GM12878 (cell line): Measurements from ENCODE around the gene SP100. TPM values are rescaled to one million over a fixed set of nuclear protein-coding genes. Genes with fewer than 3 reads are reported as not detected.
A peak's percentile ranks its signal among the peaks of the same experiment; 100 is the strongest.

Source experiments
- ATAC-seq: fragments of 200-7000 bp; cut with Tn5 transposase; 3 replicates; pipeline ENCODE4 v1.9.1; 2020; ENCODE audit warnings: mild to moderate bottlenecking, moderate library complexity
- BruUV-seq: library from RNA; stranded (reverse); fragments of 400-500 nt; replicated peaks from 2 replicates; lab custom pipeline; 2021; lab: Mats Ljungman, UMichigan
- CTCF ChIA-PET: fragments of 300-600 bp; sonication (Branson Sonifier 250); formaldehyde crosslinking; extraction: SDS; loops from one replicate; lab custom pipeline; 2021; ENCODE audit warnings: inconsistent platforms; lab: Yijun Ruan, JAX
- POLR2A ChIA-PET: fragments of 350-600 bp; formaldehyde crosslinking; extraction: SDS; loops from one replicate; lab custom pipeline; 2021; ENCODE audit warnings: inconsistent platforms; lab: Charles Lee
- RAD21 ChIA-PET: fragments of 300-600 bp; sonication (Branson Sonifier 250); formaldehyde crosslinking; loops from one replicate; lab custom pipeline; 2023; ENCODE audit warnings: antibody characterized with exemption; ENCODE audit not compliant: unreplicated experiment; lab: Charles Lee
- SMC1A ChIA-PET: fragments of 300-600 bp; sonication (Branson Sonifier 250); formaldehyde crosslinking; loops from one replicate; lab custom pipeline; 2023; ENCODE audit not compliant: unreplicated experiment, uncharacterized antibody; lab: Charles Lee
- DNase-seq: peaks from one replicate; pipeline ENCODE4 v3.0.0-alpha.2; 2011; ENCODE audit warnings: low read depth, low spot score
- FAIRE-seq: peaks from 3 replicates; lab custom pipeline; 2011; peaks lifted over from hg19 to GRCh38; lab: Jason Lieb, UNC
- H2AFZ ChIP-seq: 2 replicates; pipeline ENCODE4 v1.6.0; 2011; ENCODE audit warnings: low read depth, low read length, control low read depth; ENCODE audit not compliant: control insufficient read depth
- H3K27ac ChIP-seq: 2 replicates; pipeline ENCODE4 v1.5.1; 2011; ENCODE audit warnings: control low read depth; ENCODE audit not compliant: control insufficient read depth, insufficient read depth
- H3K27me3 ChIP-seq, 2 experiments: replicated peaks in 1 of 2; 2 replicates each; pipeline versions ENCODE4 v1.6.0 to v1.6.1; 2011; ENCODE audit warnings: low read length in 1 of 2; ENCODE audit not compliant: control insufficient read depth in 2 of 2, insufficient read depth in 2 of 2
- H3K36me3 ChIP-seq, 2 experiments: 2 replicates each; pipeline ENCODE4 v1.5.1; 2011; ENCODE audit warnings: low read length in 1 of 2; ENCODE audit not compliant: control insufficient read depth in 2 of 2, insufficient read depth in 2 of 2
- H3K4me1 ChIP-seq: 2 replicates; pipeline ENCODE4 v1.6.1; 2011; ENCODE audit warnings: mild to moderate bottlenecking, low read length, moderate library complexity, mixed read lengths; ENCODE audit not compliant: control insufficient read depth, insufficient read depth
- H3K4me2 ChIP-seq: 2 replicates; pipeline ENCODE4 v1.6.0; 2011; ENCODE audit warnings: control low read depth; ENCODE audit not compliant: control insufficient read depth, insufficient read depth
- H3K4me3 ChIP-seq: fragments of 200-600 bp; sonication (generic); 2 replicates; pipeline ENCODE4 v1.5.1; 2016
- H3K79me2 ChIP-seq: 2 replicates; pipeline ENCODE4 v1.6.0; 2011; ENCODE audit warnings: low read length; ENCODE audit not compliant: control insufficient read depth, insufficient read depth
- H3K9ac ChIP-seq: 2 replicates; pipeline ENCODE4 v1.8.0; 2011; ENCODE audit warnings: low read length, control low read depth, mixed read lengths; ENCODE audit not compliant: control insufficient read depth, insufficient read depth
- H3K9me3 ChIP-seq: replicated peaks from 3 replicates; pipeline ENCODE4 v1.5.1; 2011; ENCODE audit warnings: mild to moderate bottlenecking, low read length; ENCODE audit not compliant: control insufficient read depth, insufficient read depth
- H4K20me1 ChIP-seq: 2 replicates; pipeline ENCODE4 v1.6.0; 2011; ENCODE audit not compliant: control insufficient read depth, insufficient read depth
- POLR2AphosphoS2 ChIP-seq: IDR thresholded peaks from 2 replicates; pipeline ENCODE4 v1.6.1; 2011; ENCODE audit warnings: low read depth, mild to moderate bottlenecking, low read length, improper control_type of control experiment, moderate library complexity
- SIN3A ChIP-seq: IDR thresholded peaks from 2 replicates; pipeline ENCODE4 v1.6.1; 2012; ENCODE audit warnings: low read depth, low read length, improper control_type of control experiment
- ZNF207 ChIP-seq: fragments of 450-650 bp; IDR thresholded peaks from 2 replicates; pipeline ENCODE4 v1.6.1; 2014; ENCODE audit warnings: antibody characterized with exemption, mild to moderate bottlenecking, borderline replicate concordance
- ZNF384 ChIP-seq: IDR thresholded peaks from 2 replicates; pipeline ENCODE4 v1.6.1; 2012; ENCODE audit warnings: low read depth, mild to moderate bottlenecking, low read length, improper control_type of control experiment, borderline replicate concordance
- WGBS: methylation state at CpG from one replicate; pipeline ENCODE4 v1.1.6; 2016; ENCODE audit warnings: low lambda C conversion rate; ENCODE audit not compliant: insufficient replicate concordance, insufficient coverage; ENCODE audit errors: missing lambda C conversion rate; 5-methylcytosine and 5-hydroxymethylcytosine counted together
- in situ Hi-C: fragments of 300-500 bp; cut with MboI; formaldehyde crosslinking; loops from 9 replicates; pipeline ENCODE4 v1.14.3; 2018; ENCODE audit warnings: mixed read lengths
- intact Hi-C: fragments of 100-400 bp; cut with micrococcal nuclease; formaldehyde crosslinking; loops from one replicate; pipeline ENCODE4 v1.14.2; 2022; ENCODE audit not compliant: unreplicated experiment
- polyA plus RNA-seq, 11 experiments: library from polyadenylated mRNA; depleted of rRNA in 4 of 11; unstranded in 6 of 11; stranded (reverse) in 5 of 11; fragments of >200 nt; fragmentation: Nextera tagmentation in 4 of 11; fragmentation: Illumina TruSeq in 1 of 11; extraction: Ambion mirVana in 4 of 11; extraction: Trizol in 1 of 11; gene quantifications; 1 replicate in 1 of 11; 2 replicates in 10 of 11; pipeline versions ENCODE4 v1.2.1 to v1.2.3, GENCODE V29; 2011 to 2016; ENCODE audit warnings: inconsistent platforms in 2 of 11, missing spikeins in 2 of 11, low read depth in 1 of 11
- total RNA-seq, 4 experiments: library from RNA; depleted of rRNA in 3 of 4; stranded (reverse); fragments of >200 nt in 3 of 4; fragmentation: Illumina TruSeq in 1 of 4; extraction: Trizol in 1 of 4; gene quantifications; 2 replicates each; pipeline versions ENCODE4 v1.2.1 to v1.2.3, GENCODE V29; 2013 to 2021
- TF ChIP-seq, protein P1 (sequence below): IDR thresholded peaks from 2 replicates; pipeline ENCODE4 v1.6.1; 2012; ENCODE audit warnings: mild to moderate bottlenecking, low read depth, low read length

SP100 gene
- total and polyA plus RNA-seq, 10 of the 15 experiments (the other 5 are each of a cell fraction or from before 2014, with no cell fraction given), result 109 to 239 (median 180) TPM

DNA sequence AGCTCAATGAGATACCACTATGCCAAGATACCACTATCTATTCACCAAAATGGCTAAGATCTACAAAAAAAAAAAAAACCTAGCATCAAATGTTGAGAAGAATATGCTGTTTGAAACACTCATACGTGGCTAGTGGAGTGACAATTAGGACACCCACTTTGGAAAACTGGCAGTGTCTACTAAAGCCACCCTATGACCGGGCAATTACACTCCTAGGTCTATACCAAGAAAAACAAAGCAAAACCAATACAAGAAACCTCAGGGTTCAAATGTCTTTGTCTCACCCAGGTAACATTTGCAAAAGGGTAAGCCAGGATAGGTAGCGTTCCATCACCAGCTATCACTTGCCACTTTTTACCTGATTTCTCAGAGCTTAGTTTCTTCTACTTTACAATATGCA lies 173.0 kb downstream of the SP100 start:
- ChIA-PET RAD21 (interaction anchor here (0.7 to 3.7 kb wide), 17 partner anchors 10 to 414 kb away, joined by 3 to 62 read pairs (median 4); no protein-coding TSS in a partner anchor), SMC1A (interaction anchor here (0.6 to 5.0 kb wide), 18 partner anchors 10 to 386 kb away, joined by 3 to 82 read pairs (median 3); no protein-coding TSS in a partner anchor), CTCF (interaction anchor here (0.6 to 3.7 kb wide), 5 partner anchors 10 to 132 kb away, joined by 3 to 21 read pairs (median 12); no protein-coding TSS in a partner anchor), POLR2A (interaction anchor here (0.6 to 3.7 kb wide), 8 partner anchors 13 to 523 kb away, joined by 3 to 41 read pairs (median 4); no protein-coding TSS in a partner anchor)
- peaks cover 62% of the 10 kb centered on the region for H3K4me1 ChIP-seq
- H3K4me3 ChIP-seq, result peak overlapping the region; percentile 62
- H3K27me3 ChIP-seq, result no peaks in the 10 kb centered on the region
- H3K9ac ChIP-seq, result peak overlapping the region; percentile 70
- peak overlapping the region; percentile 46 for H3K4me2 ChIP-seq
- FAIRE-seq, result no peak
- in situ Hi-C loops (no loop called here), intact Hi-C loops (loop anchor here (1.0 to 10.0 kb wide), 5 partner anchors 12 to 366 kb away; partner anchors contain the start of gene SP140)
- H3K9me3 ChIP-seq, result no peaks in the 10 kb centered on the region; the same call in 1 of the 3 replicates
- WGBS, result 2% methylated on average over 3 of the region's 3 CpGs
- H2AFZ ChIP-seq, result no peak overlapping the region; the same call in 1 of the 2 replicates
- peaks cover 51% of the 10 kb centered on the region for H3K79me2 ChIP-seq
- 0 out of 4 replicates have a peak, but pooled peaks cover 0 to 4% of the 10 kb centered on the region in 2 experiments for H3K36me3 ChIP-seq
- ATAC-seq, result peak; percentile 23
- H3K27ac ChIP-seq, result peak overlapping the region; percentile 96
- no peak for DNase-seq
- TSS peak; percentile 86 for BruUV-seq
- H4K20me1 ChIP-seq, result no peaks in the 10 kb centered on the region
- TF ChIP-seq ZNF207 (0 out of 2 replicates have a peak, but pooled peaks have one; percentile 38), ZNF384 (peak; percentile 34; the same call in 1 of the 2 replicates), POLR2AphosphoS2 (peak; percentile 54; the same call in 1 of the 2 replicates), SIN3A (no peak)
- TF ChIP-seq, protein P1, sequence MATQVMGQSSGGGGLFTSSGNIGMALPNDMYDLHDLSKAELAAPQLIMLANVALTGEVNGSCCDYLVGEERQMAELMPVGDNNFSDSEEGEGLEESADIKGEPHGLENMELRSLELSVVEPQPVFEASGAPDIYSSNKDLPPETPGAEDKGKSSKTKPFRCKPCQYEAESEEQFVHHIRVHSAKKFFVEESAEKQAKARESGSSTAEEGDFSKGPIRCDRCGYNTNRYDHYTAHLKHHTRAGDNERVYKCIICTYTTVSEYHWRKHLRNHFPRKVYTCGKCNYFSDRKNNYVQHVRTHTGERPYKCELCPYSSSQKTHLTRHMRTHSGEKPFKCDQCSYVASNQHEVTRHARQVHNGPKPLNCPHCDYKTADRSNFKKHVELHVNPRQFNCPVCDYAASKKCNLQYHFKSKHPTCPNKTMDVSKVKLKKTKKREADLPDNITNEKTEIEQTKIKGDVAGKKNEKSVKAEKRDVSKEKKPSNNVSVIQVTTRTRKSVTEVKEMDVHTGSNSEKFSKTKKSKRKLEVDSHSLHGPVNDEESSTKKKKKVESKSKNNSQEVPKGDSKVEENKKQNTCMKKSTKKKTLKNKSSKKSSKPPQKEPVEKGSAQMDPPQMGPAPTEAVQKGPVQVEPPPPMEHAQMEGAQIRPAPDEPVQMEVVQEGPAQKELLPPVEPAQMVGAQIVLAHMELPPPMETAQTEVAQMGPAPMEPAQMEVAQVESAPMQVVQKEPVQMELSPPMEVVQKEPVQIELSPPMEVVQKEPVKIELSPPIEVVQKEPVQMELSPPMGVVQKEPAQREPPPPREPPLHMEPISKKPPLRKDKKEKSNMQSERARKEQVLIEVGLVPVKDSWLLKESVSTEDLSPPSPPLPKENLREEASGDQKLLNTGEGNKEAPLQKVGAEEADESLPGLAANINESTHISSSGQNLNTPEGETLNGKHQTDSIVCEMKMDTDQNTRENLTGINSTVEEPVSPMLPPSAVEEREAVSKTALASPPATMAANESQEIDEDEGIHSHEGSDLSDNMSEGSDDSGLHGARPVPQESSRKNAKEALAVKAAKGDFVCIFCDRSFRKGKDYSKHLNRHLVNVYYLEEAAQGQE, result no peak
